Karpas-422 (cell line): ENCODE measurements around the gene SLC25A12. TPM values are rescaled to one million over a fixed set of nuclear protein-coding genes. Genes with fewer than 3 reads are reported as not detected.

Experiments used
- DNase-seq: peaks from one replicate; pipeline ENCODE4 v3.0.0-alpha.2; 2015
- H2AFZ ChIP-seq: fragments of 200-600 bp; sonication (generic); 2 replicates; pipeline ENCODE4 v1.6.1; 2014; ENCODE audit warnings: antibody characterized with exemption, low read length, mixed read lengths
- H3K27ac ChIP-seq: fragments of 200-600 bp; sonication (generic); 2 replicates; pipeline ENCODE4 v1.5.1; 2014; ENCODE audit warnings: mild to moderate bottlenecking, low read length, moderate library complexity
- H3K27me3 ChIP-seq: fragments of 200-600 bp; sonication (generic); 2 replicates; pipeline ENCODE4 v1.6.1; 2014; ENCODE audit warnings: low read length, mixed read lengths
- H3K36me3 ChIP-seq: fragments of 200-600 bp; sonication (generic); 2 replicates; pipeline ENCODE4 v1.6.1; 2014; ENCODE audit warnings: low read length, mixed read lengths; ENCODE audit not compliant: insufficient read depth
- H3K4me1 ChIP-seq: fragments of 200-600 bp; sonication (generic); 2 replicates; pipeline ENCODE4 v1.6.1; 2014; ENCODE audit warnings: mild to moderate bottlenecking, low read length, mixed read lengths
- H3K4me2 ChIP-seq: fragments of 200-600 bp; sonication (generic); 2 replicates; pipeline ENCODE4 v1.6.1; 2014; ENCODE audit warnings: low read length, low read depth, mild to moderate bottlenecking; ENCODE audit not compliant: poor library complexity, severe bottlenecking
- H3K4me3 ChIP-seq: fragments of 200-600 bp; sonication (generic); 2 replicates; pipeline ENCODE4 v1.5.1; 2014; ENCODE audit warnings: mild to moderate bottlenecking, antibody characterized with exemption, low read length, mixed read lengths
- H3K79me2 ChIP-seq: fragments of 200-600 bp; sonication (generic); 2 replicates; pipeline ENCODE4 v1.6.1; 2014; ENCODE audit warnings: mild to moderate bottlenecking, low read length, mixed read lengths
- H3K9ac ChIP-seq: fragments of 200-600 bp; sonication (generic); 2 replicates; pipeline ENCODE4 v1.6.0; 2014; ENCODE audit warnings: low read length
- H3K9me2 ChIP-seq: fragments of 200-600 bp; sonication (generic), shearing (Covaris generic); replicated peaks from 2 replicates; pipeline ENCODE4 v1.6.0; 2014; ENCODE audit warnings: mild to moderate bottlenecking, low read length, moderate library complexity; ENCODE audit not compliant: insufficient read depth
- H3K9me3 ChIP-seq: fragments of 300-700, 200-600 bp; sonication (generic); 2 replicates; pipeline ENCODE4 v1.6.1; 2014; ENCODE audit warnings: low read length, mixed read lengths
- H4K20me1 ChIP-seq: fragments of 200-600 bp; sonication (generic); 2 replicates; pipeline ENCODE4 v1.6.1; 2014; ENCODE audit warnings: mild to moderate bottlenecking, antibody characterized with exemption, low read length, low read depth; ENCODE audit not compliant: insufficient read depth
- total RNA-seq: library from RNA; depleted of rRNA; stranded (reverse); fragments of >200 nt; shearing (Covaris generic); gene quantifications from 2 replicates; pipeline ENCODE4 v1.2.3, GENCODE V29; 2014; ENCODE audit warnings: low replicate concordance

SLC25A12 gene
- total RNA-seq, 1 experiment from 2014 or later, result 55.8 TPM

GRCh38 chr2:171922230-171923022 lies 28.4 kb upstream of the SLC25A12 start, which contains the start of gene HAT1:
Gene HAT1 (plus strand): TSS chr2:171922461. CDS start chr2:171922501, 40 bp downstream.
- no peaks in the 10 kb centered on the region for H3K9me2 ChIP-seq
- H3K36me3 ChIP-seq, result peaks cover 27% of the 10 kb centered on the region
- H3K27me3 ChIP-seq, result no peaks in the 10 kb centered on the region
- peaks cover 22% of the 10 kb centered on the region for H3K4me1 ChIP-seq
- peak within 1 kb of the TSS; percentile 53; the same call in 1 of the 2 replicates for H2AFZ ChIP-seq
- H3K4me2 ChIP-seq, result peak within 1 kb of the TSS; percentile 87
- no peaks in the 10 kb centered on the region for H4K20me1 ChIP-seq
- H3K9me3 ChIP-seq, result no peaks in the 10 kb centered on the region
- peak; percentile 99 for DNase-seq
- peak within 1 kb of the TSS; percentile 82 for H3K4me3 ChIP-seq
- peak within 1 kb of the TSS; percentile 77 for H3K9ac ChIP-seq
- H3K27ac ChIP-seq, result peak within 1 kb of the TSS; percentile 59
- peaks cover 48% of the 10 kb centered on the region for H3K79me2 ChIP-seq

- no peaks in the 10 kb centered on the region for H3K27me3 ChIP-seq
- H2AFZ ChIP-seq, result peak overlapping the region; percentile 53; the same call in 1 of the 2 replicates
- DNase-seq, result no peak
- H4K20me1 ChIP-seq, result no peaks in the 10 kb centered on the region
- no peaks in the 10 kb centered on the region for H3K9me2 ChIP-seq
- peaks cover 21% of the 10 kb centered on the region for H3K36me3 ChIP-seq
- peaks cover 22% of the 10 kb centered on the region for H3K4me1 ChIP-seq
- peak overlapping the region; percentile 82 for H3K4me3 ChIP-seq
- H3K27ac ChIP-seq, result peak overlapping the region; percentile 59
- no peaks in the 10 kb centered on the region for H3K9me3 ChIP-seq
- peak overlapping the region; percentile 77 for H3K9ac ChIP-seq
- H3K4me2 ChIP-seq, result peak overlapping the region; percentile 87
- peaks cover 43% of the 10 kb centered on the region for H3K79me2 ChIP-seq
Measured at GRCh38 chr2:171921970-171922229, 27.9 kb upstream of the SLC25A12 start.

GRCh38 chr2:171919453-171919852 lies 25.4 kb upstream of the SLC25A12 start:
- no peaks in the 10 kb centered on the region for H3K9me3 ChIP-seq
- H3K9ac ChIP-seq, result no peak overlapping the region
- H4K20me1 ChIP-seq, result no peaks in the 10 kb centered on the region
- H3K4me1 ChIP-seq, result peaks cover 19% of the 10 kb centered on the region
- H3K4me2 ChIP-seq, result no peak overlapping the region
- H3K9me2 ChIP-seq, result no peaks in the 10 kb centered on the region
- DNase-seq, result no peak
- no peak overlapping the region for H3K27ac ChIP-seq
- peaks cover 21% of the 10 kb centered on the region for H3K79me2 ChIP-seq
- H3K36me3 ChIP-seq, result peaks cover 2% of the 10 kb centered on the region; the same call in 1 of the 2 replicates
- no peak overlapping the region for H3K4me3 ChIP-seq
- no peaks in the 10 kb centered on the region for H3K27me3 ChIP-seq
- H2AFZ ChIP-seq, result no peak overlapping the region

GRCh38 chr2:171913517-171913916 lies 19.5 kb upstream of the SLC25A12 start:
- DNase-seq, result no peak
- H3K9me2 ChIP-seq, result no peaks in the 10 kb centered on the region
- H3K79me2 ChIP-seq, result no peaks in the 10 kb centered on the region
- no peak overlapping the region for H3K4me2 ChIP-seq
- H3K36me3 ChIP-seq, result no peaks in the 10 kb centered on the region
- no peaks in the 10 kb centered on the region for H3K27me3 ChIP-seq
- no peaks in the 10 kb centered on the region for H3K4me1 ChIP-seq
- no peak overlapping the region for H3K9ac ChIP-seq
- H4K20me1 ChIP-seq, result no peaks in the 10 kb centered on the region
- H2AFZ ChIP-seq, result no peak overlapping the region
- no peak overlapping the region for H3K27ac ChIP-seq
- H3K9me3 ChIP-seq, result no peaks in the 10 kb centered on the region
- no peak overlapping the region for H3K4me3 ChIP-seq

GRCh38 chr2:171910494-171910893 lies 16.4 kb upstream of the SLC25A12 start:
- no peaks in the 10 kb centered on the region for H3K36me3 ChIP-seq
- H3K9me2 ChIP-seq, result no peaks in the 10 kb centered on the region
- no peak overlapping the region for H3K4me2 ChIP-seq
- no peaks in the 10 kb centered on the region for H3K27me3 ChIP-seq
- DNase-seq, result no peak
- H3K27ac ChIP-seq, result no peak overlapping the region
- H3K79me2 ChIP-seq, result no peaks in the 10 kb centered on the region
- H4K20me1 ChIP-seq, result no peaks in the 10 kb centered on the region
- H3K4me1 ChIP-seq, result no peaks in the 10 kb centered on the region
- H2AFZ ChIP-seq, result no peak overlapping the region
- no peak overlapping the region for H3K4me3 ChIP-seq
- H3K9me3 ChIP-seq, result no peaks in the 10 kb centered on the region
- no peak overlapping the region for H3K9ac ChIP-seq

GRCh38 chr2:171909266-171909665 lies 15.2 kb upstream of the SLC25A12 start:
- H3K36me3 ChIP-seq, result no peaks in the 10 kb centered on the region
- no peak overlapping the region for H3K9ac ChIP-seq
- H3K27ac ChIP-seq, result no peak overlapping the region
- no peaks in the 10 kb centered on the region for H3K4me1 ChIP-seq
- H3K27me3 ChIP-seq, result no peaks in the 10 kb centered on the region
- no peak for DNase-seq
- H3K4me3 ChIP-seq, result no peak overlapping the region
- H3K9me2 ChIP-seq, result no peaks in the 10 kb centered on the region
- no peaks in the 10 kb centered on the region for H3K79me2 ChIP-seq
- H3K9me3 ChIP-seq, result no peaks in the 10 kb centered on the region
- no peaks in the 10 kb centered on the region for H4K20me1 ChIP-seq
- no peak overlapping the region for H3K4me2 ChIP-seq
- H2AFZ ChIP-seq, result no peak overlapping the region

GRCh38 chr2:171908235-171908634 lies 14.2 kb upstream of the SLC25A12 start:
- H3K27ac ChIP-seq, result no peak overlapping the region
- no peak overlapping the region for H3K9ac ChIP-seq
- H3K36me3 ChIP-seq, result no peaks in the 10 kb centered on the region
- H3K4me3 ChIP-seq, result no peak overlapping the region
- no peak for DNase-seq
- no peaks in the 10 kb centered on the region for H3K9me2 ChIP-seq
- no peaks in the 10 kb centered on the region for H3K27me3 ChIP-seq
- H3K4me2 ChIP-seq, result no peak overlapping the region
- H4K20me1 ChIP-seq, result no peaks in the 10 kb centered on the region
- H3K9me3 ChIP-seq, result no peaks in the 10 kb centered on the region
- H2AFZ ChIP-seq, result no peak overlapping the region
- no peaks in the 10 kb centered on the region for H3K79me2 ChIP-seq
- H3K4me1 ChIP-seq, result no peaks in the 10 kb centered on the region

- no peak overlapping the region for H3K9ac ChIP-seq
- no peak overlapping the region for H3K4me2 ChIP-seq
- H3K27ac ChIP-seq, result no peak overlapping the region
- H3K4me3 ChIP-seq, result no peak overlapping the region
- H2AFZ ChIP-seq, result no peak overlapping the region
- no peak for DNase-seq
- no peaks in the 10 kb centered on the region for H4K20me1 ChIP-seq
- H3K27me3 ChIP-seq, result peaks cover 3% of the 10 kb centered on the region; the same call in 1 of the 2 replicates
- no peaks in the 10 kb centered on the region for H3K79me2 ChIP-seq
- no peaks in the 10 kb centered on the region for H3K9me2 ChIP-seq
- H3K4me1 ChIP-seq, result peaks cover 3% of the 10 kb centered on the region
- H3K9me3 ChIP-seq, result 0 out of 2 replicates have a peak, but pooled peaks cover 6% of the 10 kb centered on the region
- H3K36me3 ChIP-seq, result no peaks in the 10 kb centered on the region
Measured at GRCh38 chr2:171902840-171903420, 8.9 kb upstream of the SLC25A12 start.
